PC-3 (cell line): ENCODE measurements around the gene CMTM7.

Experiments used
- EZH2 ChIP-seq: fragments of 300-600 bp; sonication (generic); IDR thresholded peaks from one replicate; pipeline ENCODE4 v1.6.1; 2017; ENCODE audit warnings: antibody characterized with exemption, mild to moderate bottlenecking, low read length; ENCODE audit not compliant: unreplicated experiment
- EZH2phosphoT487 ChIP-seq: fragments of 300-600 bp; sonication (generic); IDR thresholded peaks from 2 replicates; pipeline ENCODE4 v1.6.1; 2018; ENCODE audit warnings: mild to moderate bottlenecking, antibody characterized with exemption, low read length, borderline replicate concordance
- TF ChIP-seq, protein P1 (sequence below): fragments of 300-600 bp; sonication (generic); conservative IDR thresholded peaks from 2 replicates; pipeline ENCODE4 v1.5.1; 2017; ENCODE audit warnings: antibody characterized with exemption, low read depth, mild to moderate bottlenecking, low read length

- TF ChIP-seq, protein P1, sequence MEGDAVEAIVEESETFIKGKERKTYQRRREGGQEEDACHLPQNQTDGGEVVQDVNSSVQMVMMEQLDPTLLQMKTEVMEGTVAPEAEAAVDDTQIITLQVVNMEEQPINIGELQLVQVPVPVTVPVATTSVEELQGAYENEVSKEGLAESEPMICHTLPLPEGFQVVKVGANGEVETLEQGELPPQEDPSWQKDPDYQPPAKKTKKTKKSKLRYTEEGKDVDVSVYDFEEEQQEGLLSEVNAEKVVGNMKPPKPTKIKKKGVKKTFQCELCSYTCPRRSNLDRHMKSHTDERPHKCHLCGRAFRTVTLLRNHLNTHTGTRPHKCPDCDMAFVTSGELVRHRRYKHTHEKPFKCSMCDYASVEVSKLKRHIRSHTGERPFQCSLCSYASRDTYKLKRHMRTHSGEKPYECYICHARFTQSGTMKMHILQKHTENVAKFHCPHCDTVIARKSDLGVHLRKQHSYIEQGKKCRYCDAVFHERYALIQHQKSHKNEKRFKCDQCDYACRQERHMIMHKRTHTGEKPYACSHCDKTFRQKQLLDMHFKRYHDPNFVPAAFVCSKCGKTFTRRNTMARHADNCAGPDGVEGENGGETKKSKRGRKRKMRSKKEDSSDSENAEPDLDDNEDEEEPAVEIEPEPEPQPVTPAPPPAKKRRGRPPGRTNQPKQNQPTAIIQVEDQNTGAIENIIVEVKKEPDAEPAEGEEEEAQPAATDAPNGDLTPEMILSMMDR, result no peak
- TF ChIP-seq EZH2, result no peak
- no peak for TF ChIP-seq EZH2phosphoT487
Observed at GRCh38 chr3:32500880-32501782, 109.5 kb downstream of the CMTM7 start.
